Neural cell (in vitro differentiated cells): ENCODE measurements around the gene OTUB1. TPM values are rescaled to one million over a fixed set of nuclear protein-coding genes. Genes with fewer than 3 reads are reported as not detected.
A peak's percentile ranks its signal among the peaks of the same experiment; 100 is the strongest.

Source experiments
- H2AFZ ChIP-seq: fragments of 200-600, 300-800 bp; sonication (generic), shearing (Covaris generic); 2 replicates; pipeline ENCODE4 v1.6.0; 2014; ENCODE audit warnings: low read depth, mild to moderate bottlenecking, antibody characterized with exemption, low read length, moderate library complexity
- H3F3A ChIP-seq: fragments of 200-600 bp; shearing (Covaris generic); 2 replicates; pipeline ENCODE4 v1.6.1; 2016; ENCODE audit warnings: mild to moderate bottlenecking, moderate library complexity, mixed read lengths, antibody characterized with exemption, low read length; ENCODE audit not compliant: insufficient read depth, poor library complexity, severe bottlenecking
- H3K27ac ChIP-seq: fragments of 200-600, 300-800 bp; sonication (generic), shearing (Covaris generic); 2 replicates; pipeline ENCODE4 v1.5.1; 2014; ENCODE audit warnings: mild to moderate bottlenecking, low read length, moderate library complexity
- H3K27me3 ChIP-seq: fragments of 300-800, 200-600 bp; sonication (generic), shearing (Covaris generic); 2 replicates; pipeline ENCODE4 v1.6.0; 2014; ENCODE audit warnings: mild to moderate bottlenecking, low read depth, low read length, moderate library complexity; ENCODE audit not compliant: insufficient read depth
- H3K36me3 ChIP-seq: fragments of 300-800, 200-600 bp; sonication (generic), shearing (Covaris generic); 2 replicates; pipeline ENCODE4 v1.5.1; 2014; ENCODE audit warnings: mild to moderate bottlenecking, antibody characterized with exemption, low read length, moderate library complexity; ENCODE audit not compliant: insufficient read depth
- H3K4me2 ChIP-seq: fragments of 300-800, 200-600 bp; sonication (generic), shearing (Covaris generic); 2 replicates; pipeline ENCODE4 v1.6.0; 2014; ENCODE audit warnings: mild to moderate bottlenecking, low read length
- H3K4me3 ChIP-seq: fragments of 300-800, 200-600 bp; sonication (generic), shearing (Covaris generic); 2 replicates; pipeline ENCODE4 v1.5.1; 2014; ENCODE audit warnings: mild to moderate bottlenecking, low read length, moderate library complexity
- H3K79me2 ChIP-seq: fragments of 200-600 bp; shearing (Covaris generic); replicated peaks from 2 replicates; pipeline ENCODE4 v1.6.0; 2014; ENCODE audit warnings: mild to moderate bottlenecking, low read length, moderate library complexity; ENCODE audit not compliant: insufficient read depth
- H3K9ac ChIP-seq: fragments of 300-800, 200-600 bp; sonication (generic), shearing (Covaris generic); 2 replicates; pipeline ENCODE4 v1.6.1; 2016; ENCODE audit warnings: mild to moderate bottlenecking, low read length, mixed read lengths
- H3K9me2 ChIP-seq: fragments of 200-600 bp; shearing (Covaris generic); 2 replicates; pipeline ENCODE4 v1.6.1; 2016; ENCODE audit warnings: mild to moderate bottlenecking, low read length, mixed read lengths; ENCODE audit not compliant: insufficient read depth
- H3K9me3 ChIP-seq: fragments of 200-600, 300-800 bp; sonication (generic), shearing (Covaris generic); 2 replicates; pipeline ENCODE4 v1.6.1; 2016; ENCODE audit warnings: mild to moderate bottlenecking, mixed run types, low read length, moderate library complexity, mixed read lengths
- H4K20me1 ChIP-seq: fragments of 200-600 bp; shearing (Covaris generic); 2 replicates; pipeline ENCODE4 v1.6.1; 2016; ENCODE audit warnings: mild to moderate bottlenecking, mixed run types; ENCODE audit not compliant: insufficient read depth
- EP300 ChIP-seq: fragments of 450-650 bp; conservative IDR thresholded peaks from 2 replicates; pipeline ENCODE4 v1.6.1; 2014; ENCODE audit warnings: antibody characterized with exemption, mild to moderate bottlenecking, moderate library complexity; ENCODE audit not compliant: poor library complexity, severe bottlenecking
- EZH2 ChIP-seq: fragments of 200-600, 300-800 bp; shearing (Covaris generic), sonication (generic); IDR thresholded peaks from 2 replicates; pipeline ENCODE4 v1.6.1; 2014; ENCODE audit warnings: antibody characterized with exemption, low read length, borderline replicate concordance, mild to moderate bottlenecking; ENCODE audit not compliant: insufficient read depth, poor library complexity, severe bottlenecking
- MXI1 ChIP-seq: fragments of 450-650 bp; conservative IDR thresholded peaks from 2 replicates; pipeline ENCODE4 v1.6.1; 2014; ENCODE audit warnings: antibody characterized with exemption, mild to moderate bottlenecking; ENCODE audit not compliant: poor library complexity, severe bottlenecking
- POLR2AphosphoS5 ChIP-seq: IDR thresholded peaks from 2 replicates; pipeline ENCODE4 v1.6.1; 2012
- RAD21 ChIP-seq: fragments of 450-650 bp; conservative IDR thresholded peaks from 2 replicates; pipeline ENCODE4 v1.6.1; 2014; ENCODE audit warnings: antibody characterized with exemption, mild to moderate bottlenecking, moderate library complexity
- REST ChIP-seq: IDR thresholded peaks from 2 replicates; pipeline ENCODE4 v1.6.1; 2012; ENCODE audit warnings: borderline replicate concordance
- SMC3 ChIP-seq: fragments of 450-650 bp; conservative IDR thresholded peaks from 2 replicates; pipeline ENCODE4 v1.6.1; 2014; ENCODE audit warnings: antibody characterized with exemption, mild to moderate bottlenecking, moderate library complexity; ENCODE audit not compliant: poor library complexity
- TAF1 ChIP-seq: IDR thresholded peaks from 2 replicates; pipeline ENCODE4 v1.6.1; 2012; ENCODE audit warnings: low read depth
- polyA plus RNA-seq: library from polyadenylated mRNA; depleted of rRNA; stranded (reverse); fragments of >200 nt; gene quantifications from 2 replicates; pipeline ENCODE4 v1.2.3, GENCODE V29; 2014
- TF ChIP-seq, protein P1 (sequence below): fragments of 450-650 bp; IDR thresholded peaks from 2 replicates; pipeline ENCODE4 v1.5.1; 2014; ENCODE audit warnings: antibody characterized with exemption, mild to moderate bottlenecking, moderate library complexity; ENCODE audit not compliant: poor library complexity, severe bottlenecking

The OTUB1 gene
- polyA plus RNA-seq, 1 donor from 2014 or later, result 103 TPM

GRCh38 chr11:64027651-64028397, 41.6 kb downstream of the OTUB1 start:
- H4K20me1 ChIP-seq, result no peaks in the 10 kb centered on the region
- H3K9me2 ChIP-seq, result no peaks in the 10 kb centered on the region
- peak overlapping the region; percentile 61 for H3K4me3 ChIP-seq
- H3K27ac ChIP-seq, result peak overlapping the region; percentile 34
- H3K9ac ChIP-seq, result peak overlapping the region; percentile 66
- peak overlapping the region; percentile 76 for H3K4me2 ChIP-seq
- no peaks in the 10 kb centered on the region for H3K36me3 ChIP-seq
- H3K9me3 ChIP-seq, result no peaks in the 10 kb centered on the region
- no peaks in the 10 kb centered on the region for H3K27me3 ChIP-seq
- no peaks in the 10 kb centered on the region for H3F3A ChIP-seq
- TF ChIP-seq POLR2AphosphoS5, result no peak
- TF ChIP-seq SMC3, result no peak
- no peak for TF ChIP-seq EP300
- TF ChIP-seq EZH2, result no peak
- TF ChIP-seq TAF1, result no peak
- TF ChIP-seq REST, result no peak
- TF ChIP-seq MXI1, result no peak
- no peak for TF ChIP-seq RAD21
- TF ChIP-seq, protein P1, sequence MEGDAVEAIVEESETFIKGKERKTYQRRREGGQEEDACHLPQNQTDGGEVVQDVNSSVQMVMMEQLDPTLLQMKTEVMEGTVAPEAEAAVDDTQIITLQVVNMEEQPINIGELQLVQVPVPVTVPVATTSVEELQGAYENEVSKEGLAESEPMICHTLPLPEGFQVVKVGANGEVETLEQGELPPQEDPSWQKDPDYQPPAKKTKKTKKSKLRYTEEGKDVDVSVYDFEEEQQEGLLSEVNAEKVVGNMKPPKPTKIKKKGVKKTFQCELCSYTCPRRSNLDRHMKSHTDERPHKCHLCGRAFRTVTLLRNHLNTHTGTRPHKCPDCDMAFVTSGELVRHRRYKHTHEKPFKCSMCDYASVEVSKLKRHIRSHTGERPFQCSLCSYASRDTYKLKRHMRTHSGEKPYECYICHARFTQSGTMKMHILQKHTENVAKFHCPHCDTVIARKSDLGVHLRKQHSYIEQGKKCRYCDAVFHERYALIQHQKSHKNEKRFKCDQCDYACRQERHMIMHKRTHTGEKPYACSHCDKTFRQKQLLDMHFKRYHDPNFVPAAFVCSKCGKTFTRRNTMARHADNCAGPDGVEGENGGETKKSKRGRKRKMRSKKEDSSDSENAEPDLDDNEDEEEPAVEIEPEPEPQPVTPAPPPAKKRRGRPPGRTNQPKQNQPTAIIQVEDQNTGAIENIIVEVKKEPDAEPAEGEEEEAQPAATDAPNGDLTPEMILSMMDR, result no peak
- no peak overlapping the region for H2AFZ ChIP-seq
- H3K79me2 ChIP-seq, result no peaks in the 10 kb centered on the region

GRCh38 chr11:64028398-64029115, 42.3 kb downstream of the OTUB1 start:
- TF ChIP-seq SMC3 (peak; percentile 8), MXI1 (peak; percentile 41), POLR2AphosphoS5 (no peak)
- Histone ChIP-seq H3K4me3 (peak overlapping the region; percentile 61), H3K27me3 (no peaks in the 10 kb centered on the region), H3K27ac (peak overlapping the region; percentile 34), H3K36me3 (no peaks in the 10 kb centered on the region), H3F3A (no peaks in the 10 kb centered on the region), H4K20me1 (no peaks in the 10 kb centered on the region), H3K9me3 (no peaks in the 10 kb centered on the region), H2AFZ (no peak overlapping the region), H3K4me2 (peak overlapping the region; percentile 76), H3K79me2 (no peaks in the 10 kb centered on the region), H3K9ac (peak overlapping the region; percentile 66), H3K9me2 (no peaks in the 10 kb centered on the region)
